BLaER1 (cell line): ENCODE measurements around the gene CIPC.

Source experiments
- H3K27ac ChIP-seq: shearing (Covaris generic); formaldehyde crosslinking; 2 replicates; pipeline ENCODE4 v1.8.1; 2022
- H3K27me3 ChIP-seq: shearing (Covaris generic); formaldehyde crosslinking; 2 replicates; pipeline ENCODE4 v1.8.1; 2022
- H3K36me3 ChIP-seq: shearing (Covaris generic); formaldehyde crosslinking; 2 replicates; pipeline ENCODE4 v1.8.1; 2022
- H3K4me1 ChIP-seq: shearing (Covaris generic); formaldehyde crosslinking; 2 replicates; pipeline ENCODE4 v1.8.1; 2022
- H3K4me2 ChIP-seq: shearing (Covaris generic); formaldehyde crosslinking; 2 replicates; pipeline ENCODE4 v1.8.1; 2022
- H3K4me3 ChIP-seq: shearing (Covaris generic); formaldehyde crosslinking; 2 replicates; pipeline ENCODE4 v1.8.1; 2022
- H3K9ac ChIP-seq: shearing (Covaris generic); formaldehyde crosslinking; 2 replicates; pipeline ENCODE4 v1.8.1; 2022
- H3K9me3 ChIP-seq: shearing (Covaris generic); formaldehyde crosslinking; 2 replicates; pipeline ENCODE4 v1.8.1; 2022
- H4K20me1 ChIP-seq: shearing (Covaris generic); formaldehyde crosslinking; 2 replicates; pipeline ENCODE4 v1.8.1; 2022
- Cebpa-rat ChIP-seq: shearing (Covaris generic); IDR thresholded peaks from 2 replicates; pipeline ENCODE4 v1.8.1; 2022

Gene CIPC, protein sequence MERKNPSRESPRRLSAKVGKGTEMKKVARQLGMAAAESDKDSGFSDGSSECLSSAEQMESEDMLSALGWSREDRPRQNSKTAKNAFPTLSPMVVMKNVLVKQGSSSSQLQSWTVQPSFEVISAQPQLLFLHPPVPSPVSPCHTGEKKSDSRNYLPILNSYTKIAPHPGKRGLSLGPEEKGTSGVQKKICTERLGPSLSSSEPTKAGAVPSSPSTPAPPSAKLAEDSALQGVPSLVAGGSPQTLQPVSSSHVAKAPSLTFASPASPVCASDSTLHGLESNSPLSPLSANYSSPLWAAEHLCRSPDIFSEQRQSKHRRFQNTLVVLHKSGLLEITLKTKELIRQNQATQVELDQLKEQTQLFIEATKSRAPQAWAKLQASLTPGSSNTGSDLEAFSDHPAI

DNA sequence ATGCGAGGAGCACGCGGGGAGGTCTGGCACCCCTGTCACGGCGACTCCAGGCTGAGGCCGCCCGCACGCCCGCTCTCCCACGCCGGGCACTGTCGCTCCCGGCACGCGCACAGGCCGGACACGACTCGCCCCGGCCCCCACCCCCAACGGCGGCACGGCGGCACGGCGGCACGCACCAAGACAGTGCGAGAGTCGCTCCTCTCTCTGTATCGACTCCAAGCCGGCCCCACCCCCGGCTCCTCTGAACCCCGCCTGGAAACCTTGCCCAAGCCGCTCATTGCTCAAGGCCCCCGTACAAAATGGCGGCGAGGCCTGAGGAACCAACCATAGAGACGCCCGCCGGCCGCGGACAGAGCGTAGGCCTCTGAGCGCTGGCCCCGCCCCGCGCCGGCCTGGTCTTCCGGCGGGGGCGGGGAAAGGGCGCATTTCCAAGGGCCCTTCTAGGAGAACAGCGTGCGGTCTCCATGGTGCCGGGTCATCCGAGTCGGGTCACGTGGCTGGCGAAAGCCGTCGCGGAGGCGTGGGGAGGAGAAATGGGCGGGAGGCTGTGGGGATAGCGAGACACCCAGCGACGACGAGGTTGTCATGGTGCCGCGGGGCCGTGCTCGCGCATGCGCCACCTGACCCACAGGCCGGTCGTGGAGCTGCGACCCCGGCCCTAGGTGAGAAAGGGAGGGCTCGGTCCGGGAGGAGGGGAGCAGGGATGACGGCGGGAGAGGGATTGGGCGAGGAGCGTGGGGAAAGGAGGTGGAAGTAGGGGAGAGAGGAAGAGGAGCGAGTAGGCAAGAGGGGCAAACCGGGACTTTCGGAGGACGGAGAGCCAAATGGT, at the start of gene CIPC:
Gene CIPC (plus strand): TSS at position 559 of the 829 bp plus-strand sequence. CDS start 7,451 bp downstream, outside the sequence.
- H3K4me3 ChIP-seq, result peak within 1 kb of the TSS; percentile 84
- peak within 1 kb of the TSS; percentile 93 for H3K27ac ChIP-seq
- peak within 1 kb of the TSS; percentile 87 for H3K9ac ChIP-seq
- TF ChIP-seq Cebpa-rat, result peak; percentile 80; the same call in 1 of the 2 replicates
- H3K27me3 ChIP-seq, result no peaks in the 10 kb centered on the region
- H3K9me3 ChIP-seq, result no peaks in the 10 kb centered on the region
- no peaks in the 10 kb centered on the region for H3K36me3 ChIP-seq
- H4K20me1 ChIP-seq, result peaks cover 11% of the 10 kb centered on the region; the same call in 1 of the 2 replicates
- peaks cover 46% of the 10 kb centered on the region for H3K4me1 ChIP-seq
- H3K4me2 ChIP-seq, result peak within 1 kb of the TSS; percentile 99

DNA sequence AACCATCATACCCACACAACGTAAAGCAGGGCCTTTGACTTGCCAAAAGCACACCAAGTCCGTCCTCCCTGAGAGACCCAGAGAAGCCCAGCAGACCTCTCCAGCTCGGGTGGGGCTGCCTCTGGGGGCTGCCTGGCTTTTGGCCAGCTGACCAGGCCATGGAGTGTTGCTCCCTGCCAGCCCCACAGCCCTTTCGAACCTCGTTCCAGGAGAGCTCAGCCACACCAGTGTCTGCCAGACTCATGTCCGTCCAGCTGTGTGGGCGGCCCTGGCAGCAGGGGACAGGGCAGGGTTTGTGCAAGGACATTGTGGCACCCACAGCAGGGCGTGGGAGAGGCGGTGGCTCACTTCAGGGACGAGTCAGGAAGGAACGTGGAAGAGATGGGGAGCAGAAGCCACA, 46.9 kb upstream of the CIPC start:
- TF ChIP-seq Cebpa-rat, result no peak
- H3K4me2 ChIP-seq, result no peak overlapping the region
- H3K36me3 ChIP-seq, result no peaks in the 10 kb centered on the region
- H3K9ac ChIP-seq, result no peak overlapping the region
- no peak overlapping the region for H3K4me3 ChIP-seq
- no peaks in the 10 kb centered on the region for H4K20me1 ChIP-seq
- no peaks in the 10 kb centered on the region for H3K27me3 ChIP-seq
- H3K9me3 ChIP-seq, result peaks cover 4% of the 10 kb centered on the region
- no peak overlapping the region for H3K27ac ChIP-seq
- H3K4me1 ChIP-seq, result peaks cover 17% of the 10 kb centered on the region

DNA sequence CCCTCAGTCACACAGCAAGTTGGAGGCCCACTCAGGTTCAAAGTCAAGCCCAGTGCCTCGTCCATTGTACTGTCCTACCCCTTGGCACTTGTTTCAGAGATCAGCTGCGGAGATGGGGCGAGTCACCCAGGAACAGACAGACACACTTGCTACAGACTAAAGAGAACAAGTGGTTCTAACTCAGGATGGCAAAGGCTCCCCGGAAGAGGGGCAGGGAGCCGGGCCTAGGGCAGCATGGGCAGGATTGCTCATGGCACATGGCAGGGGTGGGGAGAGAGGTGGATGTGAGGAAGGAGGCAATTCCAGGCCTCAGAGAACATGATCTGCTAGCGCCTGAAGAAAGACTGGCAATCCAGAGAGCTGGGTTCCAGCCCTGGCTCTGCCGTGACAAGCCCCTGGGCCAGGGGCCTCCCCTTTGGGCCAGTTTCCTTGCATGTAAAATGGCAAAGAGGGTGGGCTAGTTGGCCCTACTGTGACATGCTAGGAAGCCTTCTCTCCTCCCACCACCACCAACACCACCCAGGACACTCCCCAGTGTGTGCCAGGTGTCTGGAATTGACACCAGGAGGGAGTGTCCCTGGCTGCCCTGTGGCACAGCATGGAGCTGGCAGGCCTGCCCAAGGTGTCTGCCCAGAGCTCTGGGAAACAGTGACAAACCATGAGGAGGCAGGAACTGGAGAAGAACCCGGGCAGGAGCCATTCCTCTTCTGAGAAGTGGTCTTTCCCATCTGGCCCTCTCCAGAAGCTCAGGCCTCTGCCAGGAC, 45.6 kb upstream of the CIPC start:
- Histone ChIP-seq H3K9me3 (peaks cover 9% of the 10 kb centered on the region), H3K36me3 (no peaks in the 10 kb centered on the region), H3K9ac (0 out of 2 replicates have a peak overlapping the region, but pooled peaks have one; percentile 7), H3K4me2 (peak overlapping the region; percentile 63), H3K27ac (peak overlapping the region; percentile 42), H3K4me1 (peaks cover 17% of the 10 kb centered on the region), H3K4me3 (no peak overlapping the region), H3K27me3 (no peaks in the 10 kb centered on the region), H4K20me1 (no peaks in the 10 kb centered on the region)
- no peak for TF ChIP-seq Cebpa-rat

DNA sequence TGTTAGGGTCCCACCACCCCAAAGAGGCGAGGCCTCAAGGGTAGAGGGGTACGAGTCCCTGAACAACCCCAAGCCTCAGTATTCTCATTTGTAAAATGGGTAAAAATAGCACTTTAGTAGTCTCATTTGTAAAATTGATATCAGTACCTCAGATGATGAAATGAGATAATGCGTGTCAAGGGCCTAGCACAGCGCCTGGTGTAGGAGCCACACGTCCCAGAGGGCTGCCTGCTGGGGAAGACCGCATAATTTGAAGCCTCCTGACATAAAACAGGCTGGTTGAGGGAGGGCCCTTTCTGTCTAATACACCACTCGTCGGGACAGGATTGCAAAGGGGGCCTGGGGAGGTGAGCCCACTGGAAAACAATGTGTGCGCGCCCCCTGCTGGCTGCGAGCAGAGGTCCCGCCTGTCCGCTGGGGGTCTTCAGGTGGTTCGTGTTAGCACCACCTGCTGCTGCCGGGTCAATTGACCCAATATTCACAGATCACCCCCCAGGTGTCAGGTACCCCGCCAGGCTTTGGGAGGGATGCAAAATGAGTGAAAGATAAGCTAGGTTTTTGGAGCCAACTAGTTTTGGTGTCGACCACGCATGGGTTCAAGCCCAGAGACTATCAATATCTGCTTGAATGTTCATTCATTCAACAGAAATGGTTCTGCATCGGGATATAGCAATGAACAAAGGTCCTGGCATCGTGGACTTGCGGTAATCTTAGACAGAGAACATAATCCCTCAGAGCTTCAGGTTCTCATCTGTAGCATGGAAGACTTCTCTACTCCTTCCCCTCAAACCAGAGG, 44.8 kb upstream of the CIPC start:
- H3K27ac ChIP-seq, result peak overlapping the region; percentile 42; the same call in 1 of the 2 replicates
- H3K27me3 ChIP-seq, result no peaks in the 10 kb centered on the region
- H3K4me3 ChIP-seq, result no peak overlapping the region
- peaks cover 9% of the 10 kb centered on the region for H3K9me3 ChIP-seq
- H3K36me3 ChIP-seq, result no peaks in the 10 kb centered on the region
- peak overlapping the region; percentile 63 for H3K4me2 ChIP-seq
- H4K20me1 ChIP-seq, result no peaks in the 10 kb centered on the region
- H3K9ac ChIP-seq, result 0 out of 2 replicates have a peak overlapping the region, but pooled peaks have one; percentile 7
- no peak for TF ChIP-seq Cebpa-rat
- H3K4me1 ChIP-seq, result peaks cover 17% of the 10 kb centered on the region

DNA sequence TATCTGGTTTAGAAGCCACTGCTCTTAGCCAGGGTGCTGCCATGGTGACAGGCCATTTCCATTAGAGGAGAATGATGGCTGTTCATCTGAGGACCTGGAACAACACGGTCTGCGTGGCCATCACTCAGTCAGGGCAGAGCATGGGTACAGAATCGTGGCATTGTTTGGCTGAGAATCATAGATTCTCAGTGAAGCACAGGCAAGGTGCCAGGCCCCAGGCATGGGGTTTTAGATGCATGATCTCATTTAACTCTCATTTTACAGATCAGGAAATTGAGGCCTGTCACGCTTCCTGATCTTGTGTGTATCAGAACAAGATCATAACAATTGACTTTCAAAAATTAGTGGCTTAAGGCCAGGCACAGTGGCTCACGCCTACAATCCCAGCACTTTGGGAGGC, 42.8 kb upstream of the CIPC start:
- no peak overlapping the region for H3K27ac ChIP-seq
- no peak overlapping the region for H3K4me3 ChIP-seq
- H3K4me2 ChIP-seq, result peak overlapping the region; percentile 7; the same call in 1 of the 2 replicates
- no peaks in the 10 kb centered on the region for H3K36me3 ChIP-seq
- peaks cover 9% of the 10 kb centered on the region for H3K9me3 ChIP-seq
- H4K20me1 ChIP-seq, result no peaks in the 10 kb centered on the region
- H3K27me3 ChIP-seq, result no peaks in the 10 kb centered on the region
- TF ChIP-seq Cebpa-rat, result no peak
- no peak overlapping the region for H3K9ac ChIP-seq
- peaks cover 29% of the 10 kb centered on the region for H3K4me1 ChIP-seq

DNA sequence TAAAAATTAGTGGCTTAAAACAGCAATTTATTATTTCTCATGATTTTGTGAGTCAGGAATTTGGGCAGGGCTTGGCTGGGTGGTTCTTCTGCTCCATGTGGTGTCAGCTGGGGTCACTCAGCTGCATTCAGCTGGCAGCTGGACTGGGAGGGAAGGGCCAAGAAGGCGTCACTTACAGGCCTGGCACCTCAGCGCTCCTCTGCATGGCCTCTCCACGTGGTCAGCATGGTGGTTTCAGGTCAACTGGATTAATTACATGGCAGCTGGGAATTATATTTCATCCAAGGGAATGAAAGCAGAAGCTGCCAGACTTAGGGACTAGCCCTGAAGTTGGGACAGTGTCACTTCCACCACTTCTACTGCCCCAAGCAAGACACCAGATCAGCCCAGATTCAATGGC, 42.1 kb upstream of the CIPC start:
- no peak for TF ChIP-seq Cebpa-rat
- Histone ChIP-seq H3K4me3 (no peak overlapping the region), H3K9me3 (peaks cover 9% of the 10 kb centered on the region), H3K36me3 (no peaks in the 10 kb centered on the region), H3K4me2 (no peak overlapping the region), H4K20me1 (no peaks in the 10 kb centered on the region), H3K9ac (no peak overlapping the region), H3K27me3 (no peaks in the 10 kb centered on the region), H3K27ac (no peak overlapping the region), H3K4me1 (peaks cover 29% of the 10 kb centered on the region)

DNA sequence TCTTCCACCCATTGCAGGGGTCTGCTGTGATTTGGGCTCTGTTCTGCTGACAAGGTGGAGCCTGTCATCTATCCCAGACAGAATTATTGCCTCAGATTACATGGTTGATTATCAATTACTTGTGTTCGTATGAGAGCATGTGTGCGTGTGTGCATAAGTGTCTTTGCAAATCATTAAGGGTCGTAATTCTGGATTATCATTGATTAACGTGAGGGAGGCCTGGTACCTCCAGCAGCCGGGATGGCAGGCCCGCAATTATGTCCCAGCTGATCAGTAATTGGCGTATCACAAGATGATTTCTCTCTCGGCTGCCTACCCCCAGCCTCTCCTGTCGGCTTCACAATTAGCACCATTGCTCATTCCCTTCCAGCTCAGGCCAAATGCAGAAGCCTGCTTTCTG, 39.9 kb upstream of the CIPC start:
- no peaks in the 10 kb centered on the region for H3K36me3 ChIP-seq
- H3K9ac ChIP-seq, result no peak overlapping the region
- no peak overlapping the region for H3K4me2 ChIP-seq
- no peaks in the 10 kb centered on the region for H3K27me3 ChIP-seq
- TF ChIP-seq Cebpa-rat, result no peak
- peaks cover 9% of the 10 kb centered on the region for H3K9me3 ChIP-seq
- peaks cover 32% of the 10 kb centered on the region for H3K4me1 ChIP-seq
- H4K20me1 ChIP-seq, result no peaks in the 10 kb centered on the region
- H3K27ac ChIP-seq, result no peak overlapping the region
- no peak overlapping the region for H3K4me3 ChIP-seq

DNA sequence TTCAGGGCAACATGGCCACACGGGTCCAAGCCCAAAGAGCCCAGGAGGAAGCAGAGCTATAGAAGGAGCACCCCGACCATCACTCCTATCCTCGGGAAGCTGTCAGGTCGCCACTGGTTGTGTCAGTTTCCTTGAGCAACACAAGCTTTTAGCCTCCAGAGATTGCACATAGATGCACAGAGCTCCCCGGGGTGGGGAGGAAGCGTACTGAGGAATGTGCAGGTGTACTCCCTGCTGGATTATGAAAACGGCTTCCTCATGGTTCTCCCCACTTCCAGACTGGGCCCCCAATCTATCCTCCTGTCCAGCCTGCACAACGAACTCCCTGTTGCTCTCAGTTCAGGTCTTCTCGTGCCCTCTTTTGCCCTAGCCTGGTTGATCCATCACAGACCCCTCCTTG, 39.3 kb upstream of the CIPC start:
- Histone ChIP-seq H3K4me1 (peaks cover 37% of the 10 kb centered on the region), H3K36me3 (no peaks in the 10 kb centered on the region), H3K9me3 (peaks cover 9% of the 10 kb centered on the region), H3K27ac (no peak overlapping the region), H3K4me3 (no peak overlapping the region), H3K4me2 (no peak overlapping the region), H4K20me1 (no peaks in the 10 kb centered on the region), H3K9ac (no peak overlapping the region), H3K27me3 (no peaks in the 10 kb centered on the region)
- no peak for TF ChIP-seq Cebpa-rat
